ENCODE results near the gene ASGR1. TPM values are rescaled to one million over a fixed set of nuclear protein-coding genes. Genes with fewer than 3 reads are reported as not detected.

The ASGR1 gene
- total and polyA plus RNA-seq, 7 donors = 0.08 to 0.39 (median 0.23) TPM; not detected in 2

Other genes with a start within 250 kb of the ASGR1 start
- not detected for gene ALOX12, start 183.3 kb downstream of the ASGR1 start, total RNA-seq
- gene ALOX12, start 183.3 kb downstream of the ASGR1 start, polyA plus RNA-seq = under 1 TPM in 1 of 3 donors, not detected in 2; 0.03 TPM
- gene RNASEK, start 166.7 kb downstream of the ASGR1 start, total RNA-seq = 100 to 1,000 TPM; 113 to 148 (median 139) TPM
- 100 to 1,000 TPM; 233 to 321 (median 236) TPM for gene RNASEK, start 166.7 kb downstream of the ASGR1 start, polyA plus RNA-seq
- 10 to 100 TPM in 2 of 4 donors, 1 to 10 TPM in 2; 6.1 to 11.9 (median 10.1) TPM for gene BCL6B, start 156.3 kb downstream of the ASGR1 start, total RNA-seq
- 1 to 10 TPM; 2.0 to 4.4 (median 4.3) TPM for gene BCL6B, start 156.3 kb downstream of the ASGR1 start, polyA plus RNA-seq
- gene SLC16A13, start 143.4 kb downstream of the ASGR1 start, total RNA-seq = 1 to 10 TPM in 1 of 4 donors, under 1 TPM in 3; 0.57 to 1.5 (median 0.72) TPM
- under 1 TPM; 0.17 to 0.40 (median 0.40) TPM for gene SLC16A13, start 143.4 kb downstream of the ASGR1 start, polyA plus RNA-seq
- under 1 TPM in 2 of 4 donors, not detected in 2; 0.36 to 0.42 TPM for gene SLC16A11, start 135.3 kb downstream of the ASGR1 start, total RNA-seq
- 1 to 10 TPM in 1 of 3 donors, under 1 TPM in 2; 0.34 to 1.2 (median 0.77) TPM for gene SLC16A11, start 135.3 kb downstream of the ASGR1 start, polyA plus RNA-seq
- gene CLEC10A, start 99.1 kb downstream of the ASGR1 start, total RNA-seq = 1 to 10 TPM; 1.9 to 4.9 (median 2.4) TPM
- 1 to 10 TPM in 1 of 3 donors, under 1 TPM in 2; 0.69 to 2.4 (median 0.87) TPM for gene CLEC10A, start 99.1 kb downstream of the ASGR1 start, polyA plus RNA-seq
- gene ASGR2, start 64.5 kb downstream of the ASGR1 start, total RNA-seq = under 1 TPM in 2 of 4 donors, not detected in 2; 0.34 to 0.62 TPM
- under 1 TPM in 2 of 3 donors, not detected in 1; 0.04 to 0.25 TPM for gene ASGR2, start 64.5 kb downstream of the ASGR1 start, polyA plus RNA-seq
- 1 to 10 TPM; 3.2 to 8.9 (median 5.8) TPM for gene DLG4, start 40.5 kb upstream of the ASGR1 start, total RNA-seq
- 1 to 10 TPM; 1.5 to 5.8 (median 1.8) TPM for gene DLG4, start 40.5 kb upstream of the ASGR1 start, polyA plus RNA-seq
- 1,000 to 10,000 TPM in 3 of 4 donors, 100 to 1,000 TPM in 1; 987 to 1,310 (median 1,099) TPM for gene ACADVL, start 40.6 kb upstream of the ASGR1 start, total RNA-seq
- gene ACADVL, start 40.6 kb upstream of the ASGR1 start, polyA plus RNA-seq = 1,000 to 10,000 TPM in 1 of 3 donors, 100 to 1,000 TPM in 2; 538 to 1,030 (median 946) TPM
- gene DVL2, start 55.1 kb upstream of the ASGR1 start, total RNA-seq = 10 to 100 TPM; 11.4 to 19.6 (median 13.8) TPM
- gene DVL2, start 55.1 kb upstream of the ASGR1 start, polyA plus RNA-seq = 10 to 100 TPM; 10.0 to 22.1 (median 10.0) TPM
- 10 to 100 TPM; 20.9 to 28.8 (median 27.7) TPM for gene PHF23, start 60.1 kb upstream of the ASGR1 start, total RNA-seq
- 10 to 100 TPM; 24.0 to 43.3 (median 29.4) TPM for gene PHF23, start 60.1 kb upstream of the ASGR1 start, polyA plus RNA-seq
- 100 to 1,000 TPM; 447 to 492 (median 481) TPM for gene GABARAP, start 63.1 kb upstream of the ASGR1 start, total RNA-seq
- 100 to 1,000 TPM; 344 to 569 (median 510) TPM for gene GABARAP, start 63.1 kb upstream of the ASGR1 start, polyA plus RNA-seq
- 100 to 1,000 TPM; 208 to 332 (median 254) TPM for gene CTDNEP1, start 72.4 kb upstream of the ASGR1 start, total RNA-seq
- gene CTDNEP1, start 72.4 kb upstream of the ASGR1 start, polyA plus RNA-seq = 100 to 1,000 TPM; 171 to 281 (median 196) TPM
- gene ELP5, start 72.8 kb upstream of the ASGR1 start, total RNA-seq = 10 to 100 TPM; 55.7 to 87.0 (median 74.8) TPM
- 100 to 1,000 TPM in 1 of 3 donors, 10 to 100 TPM in 2; 50.4 to 104 (median 86.0) TPM for gene ELP5, start 72.8 kb upstream of the ASGR1 start, polyA plus RNA-seq
- gene CLDN7, start 83.1 kb upstream of the ASGR1 start, total RNA-seq = 1 to 10 TPM in 2 of 4 donors, under 1 TPM in 1, not detected in 1; 0.57 to 1.0 (median 1.0) TPM
- gene CLDN7, start 83.1 kb upstream of the ASGR1 start, polyA plus RNA-seq = 1 to 10 TPM in 1 of 3 donors, under 1 TPM in 2; 0.48 to 1.1 (median 0.83) TPM
- gene SLC2A4, start 102.3 kb upstream of the ASGR1 start, total RNA-seq = 100 to 1,000 TPM in 3 of 4 donors, 10 to 100 TPM in 1; 50.9 to 257 (median 139) TPM
- 100 to 1,000 TPM in 1 of 3 donors, 10 to 100 TPM in 2; 19.4 to 127 (median 33.8) TPM for gene SLC2A4, start 102.3 kb upstream of the ASGR1 start, polyA plus RNA-seq
- 1 to 10 TPM in 1 of 4 donors, under 1 TPM in 3; 0.37 to 1.0 (median 0.75) TPM for gene YBX2, start 115.3 kb upstream of the ASGR1 start, total RNA-seq
- 1 to 10 TPM in 1 of 3 donors, under 1 TPM in 2; 0.14 to 1.8 (median 0.21) TPM for gene YBX2, start 115.3 kb upstream of the ASGR1 start, polyA plus RNA-seq
- gene EIF5A, start 128.3 kb upstream of the ASGR1 start, total RNA-seq = 100 to 1,000 TPM; 293 to 730 (median 567) TPM
- 1,000 to 10,000 TPM in 1 of 3 donors, 100 to 1,000 TPM in 2; 468 to 1,107 (median 518) TPM for gene EIF5A, start 128.3 kb upstream of the ASGR1 start, polyA plus RNA-seq
- gene GPS2, start 136.0 kb upstream of the ASGR1 start, total RNA-seq = 100 to 1,000 TPM in 1 of 4 donors, 10 to 100 TPM in 3; 71.8 to 101 (median 82.5) TPM
- 100 to 1,000 TPM; 139 to 197 (median 146) TPM for gene GPS2, start 136.0 kb upstream of the ASGR1 start, polyA plus RNA-seq
- gene NEURL4, start 150.0 kb upstream of the ASGR1 start, total RNA-seq = 10 to 100 TPM; 24.0 to 53.8 (median 32.6) TPM
- gene NEURL4, start 150.0 kb upstream of the ASGR1 start, polyA plus RNA-seq = 10 to 100 TPM; 20.7 to 38.7 (median 22.9) TPM
- 10 to 100 TPM; 12.2 to 20.7 (median 15.7) TPM for gene ACAP1, start 157.2 kb upstream of the ASGR1 start, total RNA-seq
- gene ACAP1, start 157.2 kb upstream of the ASGR1 start, polyA plus RNA-seq = 10 to 100 TPM in 1 of 3 donors, 1 to 10 TPM in 2; 1.9 to 11.9 (median 2.4) TPM
- gene KCTD11, start 172.8 kb upstream of the ASGR1 start, total RNA-seq = 1 to 10 TPM; 4.5 to 5.2 (median 5.1) TPM
- 10 to 100 TPM in 1 of 3 donors, 1 to 10 TPM in 2; 2.9 to 13.2 (median 9.9) TPM for gene KCTD11, start 172.8 kb upstream of the ASGR1 start, polyA plus RNA-seq
- not detected for gene TMEM95, start 175.8 kb upstream of the ASGR1 start, total RNA-seq
- gene TMEM95, start 175.8 kb upstream of the ASGR1 start, polyA plus RNA-seq = not detected
- gene TNK1, start 201.7 kb upstream of the ASGR1 start, total RNA-seq = under 1 TPM; 0.56 to 0.86 (median 0.78) TPM
- 1 to 10 TPM in 1 of 3 donors, under 1 TPM in 2; 0.57 to 1.7 (median 0.98) TPM for gene TNK1, start 201.7 kb upstream of the ASGR1 start, polyA plus RNA-seq
- 10 to 100 TPM; 13.9 to 16.2 (median 15.1) TPM for gene PLSCR3, start 215.2 kb upstream of the ASGR1 start, total RNA-seq
- gene PLSCR3, start 215.2 kb upstream of the ASGR1 start, polyA plus RNA-seq = 10 to 100 TPM; 16.6 to 20.5 (median 18.7) TPM
- gene TMEM256, start 224.7 kb upstream of the ASGR1 start, total RNA-seq = 10 to 100 TPM; 47.1 to 80.4 (median 53.5) TPM
- 10 to 100 TPM; 62.4 to 75.4 (median 69.7) TPM for gene TMEM256, start 224.7 kb upstream of the ASGR1 start, polyA plus RNA-seq
- 10 to 100 TPM in 1 of 4 donors, 1 to 10 TPM in 3; 6.5 to 11.5 (median 7.4) TPM for gene NLGN2, start 228.5 kb upstream of the ASGR1 start, total RNA-seq
- 1 to 10 TPM; 2.8 to 3.1 (median 2.9) TPM for gene NLGN2, start 228.5 kb upstream of the ASGR1 start, polyA plus RNA-seq
- not detected for gene SPEM1, start 241.0 kb upstream of the ASGR1 start, total RNA-seq
- gene SPEM1, start 241.0 kb upstream of the ASGR1 start, polyA plus RNA-seq = under 1 TPM in 1 of 3 donors, not detected in 2; 0.06 TPM
- not detected for gene SPEM2, start 246.2 kb upstream of the ASGR1 start, total RNA-seq
- gene SPEM2, start 246.2 kb upstream of the ASGR1 start, polyA plus RNA-seq = under 1 TPM in 1 of 3 donors, not detected in 2; 0.03 TPM
- not detected for gene SPEM3, start 249.5 kb upstream of the ASGR1 start, total RNA-seq
- gene SPEM3, start 249.5 kb upstream of the ASGR1 start, polyA plus RNA-seq = under 1 TPM in 1 of 3 donors, not detected in 2; 0.01 TPM